ENCODE data around the gene DNMBP. TPM values are rescaled to one million over a fixed set of nuclear protein-coding genes. Genes with fewer than 3 reads are reported as not detected.

The DNMBP gene
- total RNA-seq, 4 donors from 2014 or later: 9.5 to 15.8 (median 11.4) TPM

DNA sequence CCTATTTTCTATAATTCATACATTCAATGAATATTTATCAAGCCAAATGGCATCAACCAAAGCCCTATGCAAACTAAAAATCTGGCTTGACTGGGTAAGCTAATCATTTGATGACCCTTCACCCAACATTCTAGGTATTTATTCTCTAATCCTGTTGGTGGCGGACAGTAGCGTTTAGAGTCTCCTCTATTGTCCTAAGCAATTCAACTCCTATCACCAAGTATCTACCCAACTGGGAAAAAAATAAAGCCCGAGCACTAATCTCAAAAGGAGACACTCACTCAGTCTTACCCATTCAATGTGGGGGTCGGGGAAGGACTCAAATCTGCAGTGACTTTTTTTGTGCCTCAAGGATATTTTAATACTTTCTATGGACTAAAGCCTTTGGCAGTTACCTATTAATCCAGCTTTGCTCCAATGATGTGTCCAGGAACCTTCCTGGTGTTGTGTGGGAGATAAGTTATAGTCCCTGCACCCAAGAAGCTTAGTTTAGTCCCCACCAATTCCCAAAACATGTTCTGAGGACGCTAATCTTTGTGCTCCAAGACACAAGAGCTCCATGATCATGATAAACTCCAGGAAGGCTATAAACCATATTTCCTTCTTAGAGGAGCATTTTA, 30.6 kb downstream of the DNMBP start:
- TF ChIP-seq CTCF (IDR thresholded peaks at IDR 0.05) (no peak), POLR2A (IDR thresholded peaks at IDR 0.05) (no peak)
- H3K27ac ChIP-seq: peak overlapping the region; percentile 22 to 46 (median 42)
- H3K4me1 ChIP-seq: peaks cover 23 to 87% (median 53%) of the 10 kb centered on the region in 3 donors
- WGBS, 2 donors: 88 to 90% methylated on average over 5 of the region's 5 CpGs
- no peak for DNase-seq
- no peaks in the 10 kb centered on the region for H3K27me3 ChIP-seq
- no peaks in the 10 kb centered on the region for H3K9me3 ChIP-seq
- no peak overlapping the region for H3K4me3 ChIP-seq
- intact Hi-C loops (cut with DNase I): loop anchor here (10.0 kb wide), 1 partner anchor 66 kb away; no protein-coding TSS in a partner anchor
- H3K36me3 ChIP-seq: no peaks in the 10 kb centered on the region

- H3K9me3 ChIP-seq: no peaks in the 10 kb centered on the region
- peaks cover 16 to 85% (median 41%) of the 10 kb centered on the region in 3 donors for H3K4me1 ChIP-seq
- 70 to 94% methylated on average over 5 of the region's 5 CpGs for WGBS, 2 donors
- no peaks in the 10 kb centered on the region for H3K36me3 ChIP-seq
- no peak for TF ChIP-seq POLR2A (IDR thresholded peaks at IDR 0.05)
- no peak for TF ChIP-seq CTCF (IDR thresholded peaks at IDR 0.05)
- intact Hi-C loops (cut with DNase I): loop anchor here (10.0 kb wide), 1 partner anchor 67 kb away; no protein-coding TSS in a partner anchor
- no peaks in the 10 kb centered on the region for H3K27me3 ChIP-seq
- no peak overlapping the region for H3K4me3 ChIP-seq
- peak overlapping the region; percentile 5 to 84 (median 68) for H3K27ac ChIP-seq
- no peak for DNase-seq
These were observed 31.8 kb downstream of the DNMBP start for GRCh38 chr10:99977916-99978315.

DNA sequence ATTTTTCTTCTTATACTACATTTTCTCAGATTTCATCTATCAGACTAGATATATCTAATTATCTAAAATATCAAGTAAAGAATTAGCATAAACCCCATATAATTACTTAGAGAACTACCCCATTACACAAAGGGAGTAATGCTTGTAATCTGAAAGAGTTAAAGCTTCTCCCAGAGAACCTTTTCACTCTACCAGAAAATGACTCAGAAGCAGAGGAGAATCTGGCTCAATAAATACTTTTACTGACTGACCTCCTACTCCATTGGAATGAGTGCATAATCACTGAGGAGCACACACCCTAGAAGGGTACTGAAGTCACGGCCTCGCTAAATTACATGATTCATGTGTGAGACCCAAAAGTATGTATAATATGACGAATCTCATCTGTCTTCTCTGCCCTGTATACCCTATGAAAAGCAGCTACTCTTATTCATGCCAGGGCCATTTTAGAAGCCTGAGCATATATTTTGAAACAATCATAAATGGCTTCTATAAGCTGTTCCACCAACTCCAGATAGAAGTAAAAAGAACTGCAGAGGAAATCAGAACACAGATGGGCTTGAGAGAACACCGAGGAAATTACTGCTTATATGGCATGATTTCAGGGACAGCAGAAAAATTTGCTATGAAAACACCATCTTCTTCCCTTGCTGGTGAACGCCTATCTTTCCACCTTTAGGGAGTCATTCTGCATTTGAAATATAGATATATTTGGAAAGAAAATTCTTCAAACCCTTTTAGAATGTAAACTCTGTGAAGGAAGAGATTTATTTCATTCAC, 32.7 kb downstream of the DNMBP start:
- 29 to 30% methylated on average over 5 of the region's 5 CpGs for WGBS, 2 donors
- Histone ChIP-seq H3K4me3 (no peak overlapping the region), H3K27ac (peak overlapping the region; percentile 67 to 84 (median 70)), H3K4me1 (peaks cover 12 to 78% (median 35%) of the 10 kb centered on the region in 3 donors), H3K9me3 (no peaks in the 10 kb centered on the region), H3K27me3 (no peaks in the 10 kb centered on the region), H3K36me3 (no peaks in the 10 kb centered on the region)
- TF ChIP-seq CTCF (IDR thresholded peaks at IDR 0.05) (no peak), POLR2A (IDR thresholded peaks at IDR 0.05) (no peak)
- intact Hi-C loops (cut with DNase I): loop anchor here (10.0 kb wide), 1 partner anchor 68 kb away; no protein-coding TSS in a partner anchor
- no peak for DNase-seq

DNA sequence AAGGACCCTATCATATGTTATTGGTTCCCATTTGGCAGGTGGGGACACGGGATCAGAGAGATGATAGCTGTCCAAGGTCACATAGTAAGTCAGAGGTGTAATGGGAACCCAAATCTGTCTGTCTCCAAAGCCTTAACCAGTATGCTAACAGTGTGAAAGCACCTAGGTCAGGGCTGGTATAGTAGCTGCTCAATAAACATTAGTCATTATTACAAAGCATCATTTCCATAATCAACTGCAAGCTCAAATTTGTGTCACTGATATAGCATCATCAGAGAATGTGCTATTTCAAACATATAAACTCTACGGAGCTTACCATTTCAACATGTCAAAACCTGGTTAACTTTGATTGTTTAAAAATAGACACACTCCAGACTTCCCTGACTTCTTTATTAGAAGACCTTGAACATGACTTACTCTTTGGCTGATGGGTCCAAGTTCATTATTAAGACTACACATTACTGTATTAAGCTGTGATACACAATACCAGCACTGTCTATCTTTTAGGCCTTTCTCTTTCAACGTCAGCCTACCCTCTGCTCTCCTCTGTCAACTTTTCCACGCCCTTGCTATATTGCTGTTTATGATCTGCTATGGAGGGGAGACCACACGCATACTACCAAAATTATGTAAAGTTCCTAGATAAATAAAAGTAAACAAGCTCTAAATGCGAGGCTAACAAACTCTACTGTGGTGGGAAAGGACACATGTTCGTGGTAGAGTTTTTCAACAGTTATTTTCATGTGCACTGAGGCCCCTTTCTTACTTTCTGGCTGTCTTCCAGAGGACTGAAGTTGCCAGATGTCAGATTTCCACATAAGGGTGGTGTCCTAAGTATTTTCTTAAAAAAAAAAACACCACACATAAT, 33.6 kb downstream of the DNMBP start:
- H3K36me3 ChIP-seq: peaks cover 0 to 7% (median 0%) of the 10 kb centered on the region in 3 donors
- WGBS, 2 donors: 40 to 48% methylated on average over 7 of the region's 7 CpGs
- no peak for DNase-seq
- TF ChIP-seq POLR2A (IDR thresholded peaks at IDR 0.05) (no peak), CTCF (IDR thresholded peaks at IDR 0.05) (no peak)
- H3K27me3 ChIP-seq: no peaks in the 10 kb centered on the region
- H3K4me1 ChIP-seq: peaks cover 12 to 69% (median 26%) of the 10 kb centered on the region in 3 donors
- H3K27ac ChIP-seq: peak overlapping the region; percentile 67 to 84 (median 73)
- H3K4me3 ChIP-seq: no peak overlapping the region
- intact Hi-C loops (cut with DNase I): loop anchor here (10.0 kb wide), 1 partner anchor 69 kb away; no protein-coding TSS in a partner anchor
- H3K9me3 ChIP-seq: no peaks in the 10 kb centered on the region
